Neural cell (in vitro differentiated cells): ENCODE data around the gene ACER1. TPM values are rescaled to one million over a fixed set of nuclear protein-coding genes. Genes with fewer than 3 reads are reported as not detected.
A peak's percentile ranks its signal among the peaks of the same experiment; 100 is the strongest.

Experiments used
- H2AFZ ChIP-seq: fragments of 200-600, 300-800 bp; sonication (generic), shearing (Covaris generic); 2 replicates; pipeline ENCODE4 v1.6.0; 2014; ENCODE audit warnings: low read depth, mild to moderate bottlenecking, antibody characterized with exemption, low read length, moderate library complexity
- H3F3A ChIP-seq: fragments of 200-600 bp; shearing (Covaris generic); 2 replicates; pipeline ENCODE4 v1.6.1; 2016; ENCODE audit warnings: mild to moderate bottlenecking, moderate library complexity, mixed read lengths, antibody characterized with exemption, low read length; ENCODE audit not compliant: insufficient read depth, poor library complexity, severe bottlenecking
- H3K27ac ChIP-seq: fragments of 200-600, 300-800 bp; sonication (generic), shearing (Covaris generic); 2 replicates; pipeline ENCODE4 v1.5.1; 2014; ENCODE audit warnings: mild to moderate bottlenecking, low read length, moderate library complexity
- H3K27me3 ChIP-seq: fragments of 300-800, 200-600 bp; sonication (generic), shearing (Covaris generic); 2 replicates; pipeline ENCODE4 v1.6.0; 2014; ENCODE audit warnings: mild to moderate bottlenecking, low read depth, low read length, moderate library complexity; ENCODE audit not compliant: insufficient read depth
- H3K36me3 ChIP-seq: fragments of 300-800, 200-600 bp; sonication (generic), shearing (Covaris generic); 2 replicates; pipeline ENCODE4 v1.5.1; 2014; ENCODE audit warnings: mild to moderate bottlenecking, antibody characterized with exemption, low read length, moderate library complexity; ENCODE audit not compliant: insufficient read depth
- H3K4me2 ChIP-seq: fragments of 300-800, 200-600 bp; sonication (generic), shearing (Covaris generic); 2 replicates; pipeline ENCODE4 v1.6.0; 2014; ENCODE audit warnings: mild to moderate bottlenecking, low read length
- H3K4me3 ChIP-seq: fragments of 300-800, 200-600 bp; sonication (generic), shearing (Covaris generic); 2 replicates; pipeline ENCODE4 v1.5.1; 2014; ENCODE audit warnings: mild to moderate bottlenecking, low read length, moderate library complexity
- H3K79me2 ChIP-seq: fragments of 200-600 bp; shearing (Covaris generic); replicated peaks from 2 replicates; pipeline ENCODE4 v1.6.0; 2014; ENCODE audit warnings: mild to moderate bottlenecking, low read length, moderate library complexity; ENCODE audit not compliant: insufficient read depth
- H3K9ac ChIP-seq: fragments of 300-800, 200-600 bp; sonication (generic), shearing (Covaris generic); 2 replicates; pipeline ENCODE4 v1.6.1; 2016; ENCODE audit warnings: mild to moderate bottlenecking, low read length, mixed read lengths
- H3K9me2 ChIP-seq: fragments of 200-600 bp; shearing (Covaris generic); 2 replicates; pipeline ENCODE4 v1.6.1; 2016; ENCODE audit warnings: mild to moderate bottlenecking, low read length, mixed read lengths; ENCODE audit not compliant: insufficient read depth
- H3K9me3 ChIP-seq: fragments of 200-600, 300-800 bp; sonication (generic), shearing (Covaris generic); 2 replicates; pipeline ENCODE4 v1.6.1; 2016; ENCODE audit warnings: mild to moderate bottlenecking, mixed run types, low read length, moderate library complexity, mixed read lengths
- H4K20me1 ChIP-seq: fragments of 200-600 bp; shearing (Covaris generic); 2 replicates; pipeline ENCODE4 v1.6.1; 2016; ENCODE audit warnings: mild to moderate bottlenecking, mixed run types; ENCODE audit not compliant: insufficient read depth
- EP300 ChIP-seq: fragments of 450-650 bp; conservative IDR thresholded peaks from 2 replicates; pipeline ENCODE4 v1.6.1; 2014; ENCODE audit warnings: antibody characterized with exemption, mild to moderate bottlenecking, moderate library complexity; ENCODE audit not compliant: poor library complexity, severe bottlenecking
- EZH2 ChIP-seq: fragments of 200-600, 300-800 bp; shearing (Covaris generic), sonication (generic); IDR thresholded peaks from 2 replicates; pipeline ENCODE4 v1.6.1; 2014; ENCODE audit warnings: antibody characterized with exemption, low read length, borderline replicate concordance, mild to moderate bottlenecking; ENCODE audit not compliant: insufficient read depth, poor library complexity, severe bottlenecking
- MXI1 ChIP-seq: fragments of 450-650 bp; conservative IDR thresholded peaks from 2 replicates; pipeline ENCODE4 v1.6.1; 2014; ENCODE audit warnings: antibody characterized with exemption, mild to moderate bottlenecking; ENCODE audit not compliant: poor library complexity, severe bottlenecking
- POLR2AphosphoS5 ChIP-seq: IDR thresholded peaks from 2 replicates; pipeline ENCODE4 v1.6.1; 2012
- RAD21 ChIP-seq: fragments of 450-650 bp; conservative IDR thresholded peaks from 2 replicates; pipeline ENCODE4 v1.6.1; 2014; ENCODE audit warnings: antibody characterized with exemption, mild to moderate bottlenecking, moderate library complexity
- SMC3 ChIP-seq: fragments of 450-650 bp; conservative IDR thresholded peaks from 2 replicates; pipeline ENCODE4 v1.6.1; 2014; ENCODE audit warnings: antibody characterized with exemption, mild to moderate bottlenecking, moderate library complexity; ENCODE audit not compliant: poor library complexity
- TAF1 ChIP-seq: IDR thresholded peaks from 2 replicates; pipeline ENCODE4 v1.6.1; 2012; ENCODE audit warnings: low read depth
- polyA plus RNA-seq: library from polyadenylated mRNA; depleted of rRNA; stranded (reverse); fragments of >200 nt; gene quantifications from 2 replicates; pipeline ENCODE4 v1.2.3, GENCODE V29; 2014
- TF ChIP-seq, protein P1 (sequence below): IDR thresholded peaks from 2 replicates; pipeline ENCODE4 v1.6.1; 2012; ENCODE audit warnings: borderline replicate concordance
- TF ChIP-seq, protein P2 (sequence below): fragments of 450-650 bp; IDR thresholded peaks from 2 replicates; pipeline ENCODE4 v1.5.1; 2014; ENCODE audit warnings: antibody characterized with exemption, mild to moderate bottlenecking, moderate library complexity; ENCODE audit not compliant: poor library complexity, severe bottlenecking

Gene ACER1
- polyA plus RNA-seq, 1 donor from 2014 or later = not detected

DNA sequence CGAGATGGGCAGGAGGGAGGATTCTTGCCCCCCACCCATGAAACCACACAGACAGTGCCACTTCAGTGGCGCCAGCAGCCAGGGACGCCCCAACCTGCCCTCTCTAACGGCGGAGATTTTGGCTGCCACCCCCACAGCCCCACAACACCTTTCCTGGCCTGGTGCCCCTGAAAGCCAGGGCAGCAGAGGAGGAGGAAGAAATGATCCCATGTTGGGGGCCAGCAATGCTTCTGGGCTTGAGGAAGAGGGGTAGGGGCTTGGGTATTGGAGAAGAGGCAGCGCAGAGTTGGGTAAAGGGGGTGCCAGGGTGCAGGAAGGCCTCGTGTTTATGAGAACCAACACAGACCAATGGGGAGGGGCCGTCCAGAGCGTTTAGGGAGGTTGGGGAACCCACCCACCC lies 55.4 kb downstream of the ACER1 start:
- Histone ChIP-seq H3K27ac (no peak overlapping the region), H3F3A (no peaks in the 10 kb centered on the region), H3K9me2 (no peaks in the 10 kb centered on the region), H3K79me2 (peaks cover 63% of the 10 kb centered on the region), H3K9ac (peak overlapping the region; percentile 9), H2AFZ (no peak overlapping the region), H4K20me1 (peaks cover under 1% of the 10 kb centered on the region), H3K4me2 (peak overlapping the region; percentile 78), H3K4me3 (peak overlapping the region; percentile 91), H3K36me3 (no peaks in the 10 kb centered on the region), H3K27me3 (no peaks in the 10 kb centered on the region), H3K9me3 (no peaks in the 10 kb centered on the region)
- TF ChIP-seq TAF1 = no peak
- no peak for TF ChIP-seq EZH2
- TF ChIP-seq POLR2AphosphoS5 = no peak
- TF ChIP-seq, protein P1, sequence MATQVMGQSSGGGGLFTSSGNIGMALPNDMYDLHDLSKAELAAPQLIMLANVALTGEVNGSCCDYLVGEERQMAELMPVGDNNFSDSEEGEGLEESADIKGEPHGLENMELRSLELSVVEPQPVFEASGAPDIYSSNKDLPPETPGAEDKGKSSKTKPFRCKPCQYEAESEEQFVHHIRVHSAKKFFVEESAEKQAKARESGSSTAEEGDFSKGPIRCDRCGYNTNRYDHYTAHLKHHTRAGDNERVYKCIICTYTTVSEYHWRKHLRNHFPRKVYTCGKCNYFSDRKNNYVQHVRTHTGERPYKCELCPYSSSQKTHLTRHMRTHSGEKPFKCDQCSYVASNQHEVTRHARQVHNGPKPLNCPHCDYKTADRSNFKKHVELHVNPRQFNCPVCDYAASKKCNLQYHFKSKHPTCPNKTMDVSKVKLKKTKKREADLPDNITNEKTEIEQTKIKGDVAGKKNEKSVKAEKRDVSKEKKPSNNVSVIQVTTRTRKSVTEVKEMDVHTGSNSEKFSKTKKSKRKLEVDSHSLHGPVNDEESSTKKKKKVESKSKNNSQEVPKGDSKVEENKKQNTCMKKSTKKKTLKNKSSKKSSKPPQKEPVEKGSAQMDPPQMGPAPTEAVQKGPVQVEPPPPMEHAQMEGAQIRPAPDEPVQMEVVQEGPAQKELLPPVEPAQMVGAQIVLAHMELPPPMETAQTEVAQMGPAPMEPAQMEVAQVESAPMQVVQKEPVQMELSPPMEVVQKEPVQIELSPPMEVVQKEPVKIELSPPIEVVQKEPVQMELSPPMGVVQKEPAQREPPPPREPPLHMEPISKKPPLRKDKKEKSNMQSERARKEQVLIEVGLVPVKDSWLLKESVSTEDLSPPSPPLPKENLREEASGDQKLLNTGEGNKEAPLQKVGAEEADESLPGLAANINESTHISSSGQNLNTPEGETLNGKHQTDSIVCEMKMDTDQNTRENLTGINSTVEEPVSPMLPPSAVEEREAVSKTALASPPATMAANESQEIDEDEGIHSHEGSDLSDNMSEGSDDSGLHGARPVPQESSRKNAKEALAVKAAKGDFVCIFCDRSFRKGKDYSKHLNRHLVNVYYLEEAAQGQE = no peak
- no peak for TF ChIP-seq RAD21

- H3K36me3 ChIP-seq = no peaks in the 10 kb centered on the region
- no peak overlapping the region for H3K4me2 ChIP-seq
- H2AFZ ChIP-seq = no peak overlapping the region
- no peaks in the 10 kb centered on the region for H3K9me2 ChIP-seq
- H3K79me2 ChIP-seq = peaks cover 80% of the 10 kb centered on the region
- no peak overlapping the region for H3K27ac ChIP-seq
- no peaks in the 10 kb centered on the region for H3F3A ChIP-seq
- no peaks in the 10 kb centered on the region for H3K9me3 ChIP-seq
- H3K4me3 ChIP-seq = peak overlapping the region; percentile 91
- peaks cover 8% of the 10 kb centered on the region for H4K20me1 ChIP-seq
- no peaks in the 10 kb centered on the region for H3K27me3 ChIP-seq
- no peak overlapping the region for H3K9ac ChIP-seq
- TF ChIP-seq POLR2AphosphoS5 (no peak), SMC3 (no peak), RAD21 (no peak), MXI1 (no peak), TAF1 (no peak), EP300 (no peak), EZH2 (no peak)
- TF ChIP-seq, protein P1 = no peak
- TF ChIP-seq, protein P2, sequence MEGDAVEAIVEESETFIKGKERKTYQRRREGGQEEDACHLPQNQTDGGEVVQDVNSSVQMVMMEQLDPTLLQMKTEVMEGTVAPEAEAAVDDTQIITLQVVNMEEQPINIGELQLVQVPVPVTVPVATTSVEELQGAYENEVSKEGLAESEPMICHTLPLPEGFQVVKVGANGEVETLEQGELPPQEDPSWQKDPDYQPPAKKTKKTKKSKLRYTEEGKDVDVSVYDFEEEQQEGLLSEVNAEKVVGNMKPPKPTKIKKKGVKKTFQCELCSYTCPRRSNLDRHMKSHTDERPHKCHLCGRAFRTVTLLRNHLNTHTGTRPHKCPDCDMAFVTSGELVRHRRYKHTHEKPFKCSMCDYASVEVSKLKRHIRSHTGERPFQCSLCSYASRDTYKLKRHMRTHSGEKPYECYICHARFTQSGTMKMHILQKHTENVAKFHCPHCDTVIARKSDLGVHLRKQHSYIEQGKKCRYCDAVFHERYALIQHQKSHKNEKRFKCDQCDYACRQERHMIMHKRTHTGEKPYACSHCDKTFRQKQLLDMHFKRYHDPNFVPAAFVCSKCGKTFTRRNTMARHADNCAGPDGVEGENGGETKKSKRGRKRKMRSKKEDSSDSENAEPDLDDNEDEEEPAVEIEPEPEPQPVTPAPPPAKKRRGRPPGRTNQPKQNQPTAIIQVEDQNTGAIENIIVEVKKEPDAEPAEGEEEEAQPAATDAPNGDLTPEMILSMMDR = no peak
Measured at GRCh38 chr19:6276447-6276846, 57.0 kb downstream of the ACER1 start.
